K562 (cell line): ENCODE results near the gene VPS18. TPM values are rescaled to one million over a fixed set of nuclear protein-coding genes. Genes with fewer than 3 reads are reported as not detected.
A peak's percentile ranks its signal among the peaks of the same experiment; 100 is the strongest.

Experiments
- HDAC1 ChIP-seq, 2 experiments: fragments of 450-650 bp; IDR thresholded peaks; 2 replicates each; pipeline ENCODE4 v1.6.1; 2016 to 2017; ENCODE audit warnings: inconsistent platforms in 1 of 2, mild to moderate bottlenecking in 1 of 2, moderate library complexity in 1 of 2
- HDAC3 ChIP-seq: fragments of 450-650 bp; IDR thresholded peaks from 2 replicates; pipeline ENCODE4 v1.6.1; 2018; ENCODE audit warnings: borderline replicate concordance, mild to moderate bottlenecking, moderate library complexity; ENCODE audit not compliant: partially characterized antibody
- MTA1 ChIP-seq: fragments of 450-650 bp; IDR thresholded peaks from 2 replicates; pipeline ENCODE4 v1.6.1; 2017; ENCODE audit warnings: borderline replicate concordance
- PML ChIP-seq: IDR thresholded peaks from 2 replicates; pipeline ENCODE4 v1.6.1; 2012; ENCODE audit warnings: low read length, inconsistent platforms
- SIN3A ChIP-seq, 2 experiments: fragments of 150-350 bp in 1 of 2; IDR thresholded peaks; 2 replicates each; pipeline ENCODE4 v1.6.1; 2011 to 2016; ENCODE audit warnings: borderline replicate concordance in 2 of 2, low read depth in 2 of 2, low read length in 2 of 2, mild to moderate bottlenecking in 2 of 2, moderate library complexity in 2 of 2; ENCODE audit not compliant: control insufficient read depth in 1 of 2
- XRCC5 ChIP-seq: fragments of 200-400 bp; formaldehyde crosslinking; IDR thresholded peaks from 2 replicates; pipeline ENCODE4 v1.6.1; 2017; ENCODE audit warnings: low read depth, mild to moderate bottlenecking, low read length
- ZNF174 ChIP-seq: fragments of 250-450 bp; sonication (Bioruptor Pico); IDR thresholded peaks from 2 replicates; pipeline ENCODE4 v1.4.0; 2020; ENCODE audit warnings: mild to moderate bottlenecking
- polyA plus RNA-seq, 8 experiments: library from polyadenylated mRNA; depleted of rRNA in 4 of 8; stranded (reverse) in 5 of 8; unstranded in 3 of 8; fragments of >200 nt; fragmentation: Nextera tagmentation in 2 of 8; fragmentation: Illumina TruSeq in 1 of 8; extraction: Ambion mirVana in 2 of 8; extraction: Trizol in 1 of 8; gene quantifications; 2 replicates each; pipeline versions ENCODE4 v1.2.1 to v1.2.3, GENCODE V29; 2011 to 2014; ENCODE audit warnings: inconsistent platforms in 1 of 8, missing spikeins in 1 of 8
- total RNA-seq, 7 experiments: library from RNA; depleted of rRNA in 6 of 7; stranded (reverse); fragments of >200 nt in 6 of 7; fragmentation: Illumina TruSeq in 2 of 7; extraction: Trizol in 2 of 7; gene quantifications; 2 replicates each; pipeline versions ENCODE4 v1.2.1 to v1.2.3, GENCODE V29; 2011 to 2021; ENCODE audit warnings: low replicate concordance in 1 of 7
- TF ChIP-seq, protein P1 (sequence below): IDR thresholded peaks from 3 replicates; pipeline ENCODE4 v1.6.1; 2011; ENCODE audit warnings: borderline replicate concordance, mild to moderate bottlenecking; ENCODE audit not compliant: insufficient read length, insufficient read depth
- TF ChIP-seq, protein P2 (sequence below): sonication (generic); formaldehyde crosslinking; IDR thresholded peaks from 2 replicates; pipeline ENCODE4 v1.8.0; 2022; ENCODE audit warnings: mild to moderate bottlenecking, missing genetic modification reagents, borderline replicate concordance
- TF ChIP-seq, protein P3 (sequence below): sonication (generic); formaldehyde crosslinking; IDR thresholded peaks from 2 replicates; pipeline ENCODE4 v1.8.0; 2023; ENCODE audit warnings: mild to moderate bottlenecking, missing genetic modification reagents
- TF ChIP-seq, protein P4 (sequence below): sonication (generic); formaldehyde crosslinking; IDR thresholded peaks from 2 replicates; pipeline ENCODE4 v1.8.0; 2022; ENCODE audit warnings: missing genetic modification reagents, mild to moderate bottlenecking, moderate library complexity, borderline replicate concordance

Gene VPS18
- total and polyA plus RNA-seq, 9 of the 15 experiments (the other 6 are each of a cell fraction or from before 2014, with no cell fraction given): 0.73 to 19.9 (median 8.5) TPM

DNA sequence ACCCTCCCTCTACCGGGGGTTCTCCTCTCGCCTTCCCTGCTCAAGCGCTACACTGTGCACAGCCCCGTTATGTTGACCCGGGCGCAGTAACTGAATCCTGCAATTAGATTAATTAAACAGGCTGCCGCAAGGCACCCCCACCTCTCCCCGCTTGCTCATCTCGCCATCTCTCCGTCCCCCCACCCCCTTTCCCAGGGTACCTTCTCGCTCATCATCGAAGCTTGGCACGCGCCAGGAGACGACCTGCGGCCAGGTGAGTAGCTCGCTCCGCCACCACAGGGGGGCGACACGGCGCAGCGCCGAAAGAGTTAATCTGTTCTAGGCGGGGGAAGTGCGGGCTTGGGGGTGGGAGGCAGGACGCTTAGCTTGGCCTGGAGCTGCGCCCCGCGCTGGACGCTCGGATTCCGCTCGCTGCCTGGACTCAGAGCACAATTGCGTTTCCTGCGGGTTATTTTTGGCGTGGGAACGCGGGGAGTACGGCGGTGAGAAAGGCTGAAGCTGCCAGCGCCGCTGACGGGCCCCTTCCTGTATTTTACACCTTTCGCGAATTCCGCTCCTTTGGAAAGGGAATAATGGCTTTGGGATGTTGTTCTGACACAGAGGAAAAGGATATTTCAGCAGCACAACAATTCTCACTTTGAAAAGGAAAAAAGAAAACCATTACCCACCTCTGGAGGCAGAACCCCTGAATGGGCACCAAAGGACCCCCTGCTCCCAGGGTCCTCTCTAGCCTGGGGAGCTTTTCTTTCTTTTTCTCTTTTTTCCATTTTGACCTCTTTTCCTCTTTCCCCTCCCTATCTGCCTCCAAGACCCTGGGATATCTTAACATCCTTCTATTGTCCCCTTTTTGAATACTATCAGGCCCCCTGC, 36.4 kb downstream of the VPS18 start (continued):
- TF ChIP-seq, protein P1, sequence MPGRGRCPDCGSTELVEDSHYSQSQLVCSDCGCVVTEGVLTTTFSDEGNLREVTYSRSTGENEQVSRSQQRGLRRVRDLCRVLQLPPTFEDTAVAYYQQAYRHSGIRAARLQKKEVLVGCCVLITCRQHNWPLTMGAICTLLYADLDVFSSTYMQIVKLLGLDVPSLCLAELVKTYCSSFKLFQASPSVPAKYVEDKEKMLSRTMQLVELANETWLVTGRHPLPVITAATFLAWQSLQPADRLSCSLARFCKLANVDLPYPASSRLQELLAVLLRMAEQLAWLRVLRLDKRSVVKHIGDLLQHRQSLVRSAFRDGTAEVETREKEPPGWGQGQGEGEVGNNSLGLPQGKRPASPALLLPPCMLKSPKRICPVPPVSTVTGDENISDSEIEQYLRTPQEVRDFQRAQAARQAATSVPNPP: no peak
- TF ChIP-seq, protein P2, sequence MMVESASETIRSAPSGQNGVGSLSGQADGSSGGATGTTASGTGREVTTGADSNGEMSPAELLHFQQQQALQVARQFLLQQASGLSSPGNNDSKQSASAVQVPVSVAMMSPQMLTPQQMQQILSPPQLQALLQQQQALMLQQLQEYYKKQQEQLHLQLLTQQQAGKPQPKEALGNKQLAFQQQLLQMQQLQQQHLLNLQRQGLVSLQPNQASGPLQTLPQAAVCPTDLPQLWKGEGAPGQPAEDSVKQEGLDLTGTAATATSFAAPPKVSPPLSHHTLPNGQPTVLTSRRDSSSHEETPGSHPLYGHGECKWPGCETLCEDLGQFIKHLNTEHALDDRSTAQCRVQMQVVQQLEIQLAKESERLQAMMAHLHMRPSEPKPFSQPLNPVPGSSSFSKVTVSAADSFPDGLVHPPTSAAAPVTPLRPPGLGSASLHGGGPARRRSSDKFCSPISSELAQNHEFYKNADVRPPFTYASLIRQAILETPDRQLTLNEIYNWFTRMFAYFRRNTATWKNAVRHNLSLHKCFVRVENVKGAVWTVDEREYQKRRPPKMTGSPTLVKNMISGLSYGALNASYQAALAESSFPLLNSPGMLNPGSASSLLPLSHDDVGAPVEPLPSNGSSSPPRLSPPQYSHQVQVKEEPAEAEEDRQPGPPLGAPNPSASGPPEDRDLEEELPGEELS (CRISPR knock-in tag): 0 out of 2 replicates have a peak, but pooled peaks have one; percentile 44
- TF ChIP-seq XRCC5 (peak; percentile 64; the same call in 1 of the 2 replicates), HDAC3 (no peak), SIN3A (IDR thresholded peaks at IDR 0.05; ENCODE audit: borderline replicate concordance in 2 of 2, control insufficient read depth in 1 of 2, low read depth in 2 of 2, low read length in 2 of 2) (peak in 1 of 2 experiments; percentile 36; a peak in 1 of 4 replicates), ZNF174 (no peak), PML (no peak), MTA1 (peak; percentile 86), HDAC1 (IDR thresholded peaks at IDR 0.05) (peak; percentile 46 to 68; a peak in 2 of 4 replicates)
- TF ChIP-seq, protein P3, sequence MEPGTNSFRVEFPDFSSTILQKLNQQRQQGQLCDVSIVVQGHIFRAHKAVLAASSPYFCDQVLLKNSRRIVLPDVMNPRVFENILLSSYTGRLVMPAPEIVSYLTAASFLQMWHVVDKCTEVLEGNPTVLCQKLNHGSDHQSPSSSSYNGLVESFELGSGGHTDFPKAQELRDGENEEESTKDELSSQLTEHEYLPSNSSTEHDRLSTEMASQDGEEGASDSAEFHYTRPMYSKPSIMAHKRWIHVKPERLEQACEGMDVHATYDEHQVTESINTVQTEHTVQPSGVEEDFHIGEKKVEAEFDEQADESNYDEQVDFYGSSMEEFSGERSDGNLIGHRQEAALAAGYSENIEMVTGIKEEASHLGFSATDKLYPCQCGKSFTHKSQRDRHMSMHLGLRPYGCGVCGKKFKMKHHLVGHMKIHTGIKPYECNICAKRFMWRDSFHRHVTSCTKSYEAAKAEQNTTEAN: no peak
- TF ChIP-seq, protein P4, sequence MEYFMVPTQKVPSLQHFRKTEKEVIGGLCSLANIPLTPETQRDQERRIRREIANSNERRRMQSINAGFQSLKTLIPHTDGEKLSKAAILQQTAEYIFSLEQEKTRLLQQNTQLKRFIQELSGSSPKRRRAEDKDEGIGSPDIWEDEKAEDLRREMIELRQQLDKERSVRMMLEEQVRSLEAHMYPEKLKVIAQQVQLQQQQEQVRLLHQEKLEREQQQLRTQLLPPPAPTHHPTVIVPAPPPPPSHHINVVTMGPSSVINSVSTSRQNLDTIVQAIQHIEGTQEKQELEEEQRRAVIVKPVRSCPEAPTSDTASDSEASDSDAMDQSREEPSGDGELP (CRISPR knock-in tag): peak; percentile 73; the same call in 1 of the 2 replicates
